Activated T-cell treated with anti-CD3 and anti-CD28 coated beads, Interleukin-2, amount 50 U/mL, for 24 hours (primary cell): ENCODE measurements around the gene KCNQ5.

Source experiments
- DNase-seq: peaks from one replicate; pipeline ENCODE4 v3.0.0-alpha.2; 2020
- H3K27ac Mint-ChIP-seq: 2 replicates; pipeline ENCODE4 v1.8.0; 2020; ENCODE audit warnings: mild to moderate bottlenecking, mixed read lengths
- H3K27me3 Mint-ChIP-seq: 2 replicates; pipeline ENCODE4 v1.8.0; 2020; ENCODE audit warnings: mixed read lengths
- H3K36me3 Mint-ChIP-seq: 2 replicates; pipeline ENCODE4 v1.8.0; 2020; ENCODE audit warnings: low read depth, mixed read lengths
- H3K4me1 Mint-ChIP-seq: 2 replicates; pipeline ENCODE4 v1.8.0; 2020; ENCODE audit warnings: low read depth, mixed read lengths
- H3K4me3 Mint-ChIP-seq: 2 replicates; pipeline ENCODE4 v1.8.0; 2020; ENCODE audit warnings: mild to moderate bottlenecking, moderate library complexity, mixed read lengths
- H3K9me3 Mint-ChIP-seq: 2 replicates; pipeline ENCODE4 v1.8.0; 2020; ENCODE audit warnings: mixed read lengths

Gene KCNQ5

DNA sequence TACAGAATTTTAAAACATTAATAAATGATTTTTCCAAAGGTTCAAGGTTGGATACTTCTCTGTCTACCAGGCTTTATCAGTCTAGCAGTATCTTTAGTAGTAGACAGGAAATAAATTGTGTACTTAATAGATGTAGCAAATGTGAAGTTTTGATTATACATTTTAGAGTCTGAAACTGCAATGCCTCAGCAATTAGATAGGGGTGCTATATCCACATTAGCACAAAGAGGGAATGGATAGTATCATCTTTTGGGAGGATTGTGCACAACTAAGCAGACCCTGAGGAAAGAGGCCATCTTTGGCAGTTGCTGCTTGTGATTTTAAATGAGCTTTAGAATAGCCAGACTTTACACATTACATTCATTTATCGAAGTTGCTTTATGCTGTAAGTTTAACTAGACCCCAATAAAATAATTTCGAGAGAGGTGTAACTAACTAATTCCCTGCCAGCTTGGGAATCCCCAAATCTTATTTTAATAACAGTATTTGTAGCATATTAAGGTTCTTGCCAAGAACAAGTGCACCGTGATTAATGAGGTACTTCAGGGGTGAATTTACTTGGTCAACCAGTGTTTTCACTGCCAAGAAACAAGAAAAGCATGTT lies 2.8 kb downstream of the KCNQ5 start:
- H3K27me3 Mint-ChIP-seq: peaks cover 3% of the 10 kb centered on the region
- peaks cover 62% of the 10 kb centered on the region for H3K4me1 Mint-ChIP-seq
- peak overlapping the region; percentile 90 for H3K4me3 Mint-ChIP-seq
- peaks cover 16% of the 10 kb centered on the region for H3K36me3 Mint-ChIP-seq
- no peaks in the 10 kb centered on the region for H3K9me3 Mint-ChIP-seq
- DNase-seq: no peak
- no peak overlapping the region for H3K27ac Mint-ChIP-seq

DNA sequence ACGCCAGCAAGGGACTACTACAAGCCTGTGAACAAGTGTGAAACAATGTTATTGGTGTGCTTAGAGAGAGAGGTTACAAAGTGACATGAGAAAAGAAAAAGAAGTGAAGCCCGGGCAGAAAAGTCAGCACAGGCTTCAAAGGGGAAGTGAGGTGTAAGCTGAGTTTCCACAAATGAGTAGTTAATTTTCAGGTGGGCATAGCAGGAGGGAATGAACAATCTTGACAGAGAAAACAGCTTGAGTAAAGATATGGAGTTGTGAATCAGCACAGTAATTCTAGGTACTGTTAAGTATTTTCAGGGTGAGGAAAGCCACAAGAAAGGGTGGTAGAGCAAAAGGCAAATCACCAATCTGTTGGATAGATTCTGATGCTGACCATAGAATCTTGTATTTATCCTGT lies 4.3 kb downstream of the KCNQ5 start:
- Mint-ChIP-seq H3K9me3 (no peaks in the 10 kb centered on the region), H3K4me1 (peaks cover 49% of the 10 kb centered on the region), H3K36me3 (peaks cover 16% of the 10 kb centered on the region), H3K27ac (peak overlapping the region; percentile 72), H3K27me3 (peaks cover under 1% of the 10 kb centered on the region), H3K4me3 (no peak overlapping the region)
- no peak for DNase-seq

DNA sequence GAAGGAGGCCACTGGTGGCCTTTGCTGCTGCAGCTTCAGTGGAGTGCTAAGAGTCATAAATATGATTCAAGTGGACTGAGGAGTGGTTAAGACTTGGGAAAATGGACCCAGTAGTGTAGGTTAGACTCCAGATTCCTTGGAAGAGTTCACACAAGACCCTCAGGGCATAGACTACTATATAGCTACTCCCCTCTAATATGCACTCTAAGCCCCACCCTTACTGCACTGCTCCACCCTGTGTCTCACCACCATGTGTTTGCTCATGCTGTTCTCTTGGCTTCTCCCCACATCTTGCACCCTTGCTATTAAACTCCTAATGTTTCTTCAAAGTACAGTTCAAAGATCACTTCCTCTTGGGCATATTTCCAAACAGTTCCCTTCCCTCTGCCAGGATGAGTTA lies 5.7 kb downstream of the KCNQ5 start:
- Mint-ChIP-seq H3K36me3 (peaks cover 20% of the 10 kb centered on the region), H3K4me1 (peaks cover 45% of the 10 kb centered on the region), H3K9me3 (no peaks in the 10 kb centered on the region), H3K27me3 (no peaks in the 10 kb centered on the region), H3K4me3 (no peak overlapping the region), H3K27ac (no peak overlapping the region)
- DNase-seq: no peak

DNA sequence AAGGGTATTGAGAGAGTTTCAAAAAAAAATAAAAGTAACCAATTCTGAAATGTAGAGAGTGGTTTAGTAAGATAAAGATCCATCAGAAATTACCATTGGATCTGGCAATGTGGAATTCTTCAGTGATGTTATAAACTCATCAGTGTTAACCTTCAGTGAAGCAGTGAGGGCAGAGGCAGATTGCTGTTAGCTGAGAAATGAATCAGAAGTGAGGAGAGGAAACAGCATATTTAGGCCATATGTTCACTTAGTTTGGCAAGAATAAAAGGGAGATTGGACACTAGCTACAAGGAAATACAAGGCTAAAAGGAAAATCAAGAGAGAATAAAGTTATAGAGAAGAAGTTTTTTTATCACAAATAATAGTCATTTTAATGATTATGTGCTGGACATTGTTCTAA lies 9.6 kb downstream of the KCNQ5 start:
- Mint-ChIP-seq H3K4me1 (peaks cover 16% of the 10 kb centered on the region), H3K27me3 (no peaks in the 10 kb centered on the region), H3K27ac (no peak overlapping the region), H3K36me3 (peaks cover 24% of the 10 kb centered on the region), H3K4me3 (no peak overlapping the region), H3K9me3 (no peaks in the 10 kb centered on the region)
- DNase-seq: no peak

DNA sequence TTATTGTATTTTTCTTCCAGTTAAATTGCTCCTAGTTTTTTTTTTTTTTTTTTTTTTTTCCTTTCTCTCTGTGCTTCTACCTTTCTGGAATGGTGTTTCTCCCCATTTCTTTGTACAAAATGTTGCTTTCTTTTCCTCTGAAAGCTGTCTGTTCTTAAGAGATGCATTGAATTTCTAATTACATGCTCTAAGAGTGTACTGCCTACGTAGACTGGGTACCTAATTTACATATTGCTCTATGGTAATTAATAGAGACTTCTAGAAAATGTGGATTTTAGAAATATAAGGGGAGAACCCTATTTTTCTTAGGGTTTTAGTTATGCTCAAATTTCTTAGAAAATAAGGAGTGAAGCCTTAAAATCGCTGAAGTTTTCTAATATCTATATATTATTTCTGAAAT lies 13.8 kb downstream of the KCNQ5 start:
- Mint-ChIP-seq H3K36me3 (peaks cover 13% of the 10 kb centered on the region), H3K4me1 (peaks cover 6% of the 10 kb centered on the region), H3K9me3 (no peaks in the 10 kb centered on the region), H3K27ac (no peak overlapping the region), H3K4me3 (no peak overlapping the region), H3K27me3 (no peaks in the 10 kb centered on the region)
- no peak for DNase-seq

DNA sequence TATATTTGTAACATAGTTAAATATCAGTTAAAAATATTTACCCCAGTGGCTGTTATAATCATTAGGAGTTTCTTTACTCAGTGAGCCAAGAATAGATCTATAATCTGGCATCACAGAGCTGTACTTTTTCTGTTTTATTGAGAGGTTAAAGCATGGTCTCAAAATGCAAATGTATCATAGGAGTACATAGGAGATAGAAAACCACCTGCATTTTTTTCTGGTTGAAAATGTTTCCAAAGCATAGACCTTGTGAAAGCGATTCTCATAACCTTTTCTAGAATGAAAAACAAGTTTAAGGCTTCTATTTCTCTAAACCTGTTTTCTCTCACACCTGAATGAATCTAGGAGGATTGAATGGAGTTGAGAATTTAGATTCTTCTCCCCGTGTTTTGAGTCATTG lies 14.4 kb downstream of the KCNQ5 start:
- H3K36me3 Mint-ChIP-seq: peaks cover 13% of the 10 kb centered on the region
- peaks cover 4% of the 10 kb centered on the region for H3K4me1 Mint-ChIP-seq
- no peaks in the 10 kb centered on the region for H3K9me3 Mint-ChIP-seq
- no peak overlapping the region for H3K27ac Mint-ChIP-seq
- DNase-seq: no peak
- H3K4me3 Mint-ChIP-seq: no peak overlapping the region
- H3K27me3 Mint-ChIP-seq: no peaks in the 10 kb centered on the region

DNA sequence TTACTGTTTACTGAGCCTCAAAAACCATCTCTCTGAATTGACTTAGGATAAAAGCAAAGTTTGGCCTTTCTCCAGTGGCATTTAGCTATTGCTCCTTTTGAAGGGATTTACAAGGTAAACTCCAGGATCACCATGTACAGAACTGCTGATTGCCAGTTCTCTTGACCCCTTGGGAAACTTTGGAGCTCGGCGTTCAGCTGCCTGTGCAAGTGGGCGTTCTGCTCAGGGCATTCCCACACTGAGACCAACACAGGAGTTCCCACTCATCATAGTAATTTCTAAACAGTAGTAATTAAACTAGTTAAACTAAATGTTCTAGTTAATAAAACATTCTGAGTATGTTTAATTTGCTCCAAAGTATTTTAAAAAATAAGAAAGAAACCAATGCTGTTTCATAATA lies 14.9 kb downstream of the KCNQ5 start:
- H3K4me3 Mint-ChIP-seq: no peak overlapping the region

DNA sequence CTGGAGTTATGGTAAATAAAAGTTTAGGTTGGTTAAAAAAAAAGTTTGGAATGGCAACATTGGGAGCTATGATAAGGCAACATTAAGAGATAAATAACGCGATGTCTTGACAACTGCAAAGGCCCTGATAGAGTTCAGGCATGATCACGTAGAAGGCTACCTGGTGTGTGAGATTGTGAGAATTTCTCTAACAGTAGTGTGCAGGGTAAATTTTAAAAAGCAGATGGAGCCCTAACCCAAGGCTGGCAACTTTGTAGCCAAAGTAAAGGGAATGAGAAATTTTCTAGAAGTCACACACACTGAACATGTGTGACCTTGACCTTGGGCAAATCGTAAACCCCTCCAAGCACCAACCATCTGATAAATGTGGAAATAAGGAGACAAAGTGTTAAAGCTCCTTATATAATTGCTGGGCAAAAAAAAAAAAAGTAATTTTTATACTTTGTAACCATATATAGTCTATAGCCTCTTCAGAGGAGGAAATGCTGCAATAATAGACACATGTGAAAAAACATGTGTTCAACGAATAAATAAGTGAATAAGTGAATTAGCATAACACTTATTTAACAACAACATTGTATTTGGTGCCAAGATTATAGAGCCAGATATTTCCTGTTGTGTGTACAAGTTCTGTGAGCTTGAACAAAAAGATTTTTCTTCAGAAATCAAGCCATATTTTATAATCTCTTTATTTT lies 18.2 kb downstream of the KCNQ5 start:
- no peak for DNase-seq
- Mint-ChIP-seq H3K36me3 (no peaks in the 10 kb centered on the region), H3K9me3 (no peaks in the 10 kb centered on the region), H3K4me1 (peaks cover 5% of the 10 kb centered on the region), H3K4me3 (no peak overlapping the region), H3K27ac (no peak overlapping the region), H3K27me3 (no peaks in the 10 kb centered on the region)

More for the DNA sequence above, 14.9 kb downstream of the KCNQ5 start:
- Mint-ChIP-seq H3K9me3 (no peaks in the 10 kb centered on the region), H3K36me3 (peaks cover 11% of the 10 kb centered on the region), H3K27me3 (no peaks in the 10 kb centered on the region), H3K27ac (no peak overlapping the region), H3K4me1 (peaks cover 4% of the 10 kb centered on the region)
- DNase-seq: no peak

DNA sequence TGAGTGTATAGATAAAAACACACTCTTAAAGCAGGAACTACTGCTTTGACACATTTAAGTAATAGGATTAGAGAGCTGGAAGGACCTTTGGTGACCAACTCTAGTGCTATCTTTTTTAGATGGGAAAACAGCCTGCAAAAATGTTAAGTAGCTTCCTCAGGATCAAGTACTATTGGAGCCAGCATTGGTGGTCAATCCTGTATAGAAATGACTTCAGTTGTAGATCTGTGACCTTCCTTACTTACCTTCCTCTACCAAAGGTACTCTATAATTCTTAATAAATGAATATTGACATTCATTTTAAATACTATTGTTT lies 18.7 kb downstream of the KCNQ5 start:
- DNase-seq: no peak
- Mint-ChIP-seq H3K27ac (no peak overlapping the region), H3K9me3 (no peaks in the 10 kb centered on the region), H3K4me1 (peaks cover 5% of the 10 kb centered on the region), H3K27me3 (no peaks in the 10 kb centered on the region), H3K4me3 (no peak overlapping the region), H3K36me3 (no peaks in the 10 kb centered on the region)

DNA sequence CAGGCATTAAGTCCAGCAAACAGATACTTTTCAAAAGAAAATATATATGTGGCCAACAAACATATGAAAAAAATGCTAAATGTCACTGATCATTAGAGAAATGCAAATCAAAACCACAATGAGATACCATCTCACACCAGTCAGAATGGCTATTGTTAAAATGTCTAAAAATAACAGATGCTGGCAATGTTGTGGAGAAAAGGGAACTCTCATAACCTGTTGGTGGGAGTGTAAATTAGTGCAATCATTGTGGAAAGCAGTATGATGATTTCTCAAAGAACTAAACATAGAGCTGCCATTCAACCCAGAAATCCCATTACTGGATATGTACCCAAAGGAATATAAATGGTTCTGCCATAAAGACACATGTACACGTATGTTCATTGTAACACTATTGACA lies 20.6 kb downstream of the KCNQ5 start:
- no peak for DNase-seq
- H3K4me3 Mint-ChIP-seq: no peak overlapping the region
- no peaks in the 10 kb centered on the region for H3K27me3 Mint-ChIP-seq
- H3K4me1 Mint-ChIP-seq: peaks cover 1% of the 10 kb centered on the region
- H3K9me3 Mint-ChIP-seq: no peaks in the 10 kb centered on the region
- no peaks in the 10 kb centered on the region for H3K36me3 Mint-ChIP-seq
- H3K27ac Mint-ChIP-seq: no peak overlapping the region

DNA sequence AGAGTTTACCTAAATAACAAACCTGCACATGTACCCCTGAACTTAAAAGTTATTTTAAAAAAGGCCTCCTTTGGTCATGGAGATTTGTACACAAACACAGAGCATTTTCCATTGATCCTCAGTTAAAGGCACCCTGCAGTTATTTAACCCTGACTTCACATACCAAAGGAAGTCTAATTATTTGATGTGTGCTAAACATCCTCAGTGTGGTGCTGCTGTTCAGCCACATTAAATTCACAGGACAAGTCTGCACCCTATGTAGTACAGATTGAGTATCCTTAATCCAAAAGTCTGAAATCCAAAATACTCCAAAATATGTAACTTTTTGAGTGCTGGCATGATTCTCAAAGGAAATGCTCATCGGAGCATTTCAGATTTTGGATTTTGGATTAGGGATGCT lies 21.4 kb downstream of the KCNQ5 start:
- H3K27ac Mint-ChIP-seq: no peak overlapping the region
- peaks cover 5% of the 10 kb centered on the region for H3K36me3 Mint-ChIP-seq
- DNase-seq: no peak
- no peak overlapping the region for H3K4me3 Mint-ChIP-seq
- H3K4me1 Mint-ChIP-seq: peaks cover 1% of the 10 kb centered on the region
- H3K27me3 Mint-ChIP-seq: no peaks in the 10 kb centered on the region
- no peaks in the 10 kb centered on the region for H3K9me3 Mint-ChIP-seq

DNA sequence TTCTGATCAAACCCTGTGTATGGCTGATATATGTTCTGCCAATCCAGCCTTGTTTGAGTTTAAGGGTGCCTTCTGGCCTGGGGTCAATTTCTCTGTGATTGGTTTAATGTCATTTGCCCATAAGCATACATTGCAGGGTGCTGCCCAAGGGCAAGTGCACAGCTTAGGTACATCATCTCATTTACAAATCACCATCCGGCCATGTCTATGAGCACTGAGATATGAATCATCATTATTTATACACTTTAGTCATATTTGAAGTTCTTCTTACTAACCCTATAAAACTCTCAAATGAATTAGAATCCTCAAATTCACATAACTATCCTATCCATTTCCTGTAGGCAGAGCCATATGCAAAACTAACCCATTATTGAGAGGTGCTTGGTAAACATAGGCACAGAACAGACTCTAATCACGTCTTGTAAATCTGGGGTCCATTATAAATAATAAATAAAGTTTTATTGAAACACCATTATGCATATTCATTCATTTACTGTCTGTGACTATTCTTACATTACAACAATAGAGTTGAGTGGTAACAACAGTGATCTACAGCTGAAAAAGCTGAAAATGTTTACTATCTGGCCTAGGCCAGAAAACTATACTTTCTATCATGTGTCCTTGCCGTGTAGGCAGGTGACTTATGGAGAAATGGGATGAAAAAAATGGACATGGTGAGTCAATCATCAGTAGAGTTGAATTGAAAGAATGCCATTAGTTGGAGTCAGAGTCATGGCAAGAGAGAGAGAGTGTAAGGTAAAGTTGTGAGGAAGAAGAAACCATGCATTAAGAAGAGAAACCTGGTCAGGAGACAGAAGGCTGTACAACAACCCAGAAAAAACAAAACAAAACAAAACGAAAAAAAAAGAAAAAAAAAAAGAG lies 25.0 kb downstream of the KCNQ5 start:
- no peaks in the 10 kb centered on the region for H3K27me3 Mint-ChIP-seq
- H3K27ac Mint-ChIP-seq: no peak overlapping the region
- peaks cover 30% of the 10 kb centered on the region for H3K4me1 Mint-ChIP-seq
- no peaks in the 10 kb centered on the region for H3K9me3 Mint-ChIP-seq
- peaks cover 7% of the 10 kb centered on the region for H3K36me3 Mint-ChIP-seq
- no peak overlapping the region for H3K4me3 Mint-ChIP-seq
- no peak for DNase-seq

DNA sequence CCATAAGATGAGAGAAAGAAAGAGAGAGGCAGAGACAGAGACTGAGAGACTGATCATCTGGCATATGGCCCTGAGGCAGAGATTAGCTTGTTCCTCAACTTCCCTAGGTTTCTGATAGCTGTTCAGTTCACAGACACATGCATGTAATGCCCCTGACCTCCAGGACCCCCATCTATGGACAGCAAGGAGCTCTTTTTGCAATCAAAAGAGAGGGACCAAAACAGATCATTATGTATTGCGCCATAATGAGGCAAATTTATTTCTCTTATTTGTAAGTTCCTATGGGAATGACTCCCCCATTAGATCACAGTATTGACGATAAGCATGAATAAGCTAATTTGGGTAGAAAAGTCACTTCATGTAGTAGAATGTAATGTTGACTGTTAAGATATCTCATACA lies 25.6 kb downstream of the KCNQ5 start:
- no peaks in the 10 kb centered on the region for H3K27me3 Mint-ChIP-seq
- peaks cover 34% of the 10 kb centered on the region for H3K4me1 Mint-ChIP-seq
- no peak for DNase-seq
- H3K36me3 Mint-ChIP-seq: peaks cover 7% of the 10 kb centered on the region
- H3K4me3 Mint-ChIP-seq: no peak overlapping the region
- H3K27ac Mint-ChIP-seq: no peak overlapping the region
- H3K9me3 Mint-ChIP-seq: no peaks in the 10 kb centered on the region

DNA sequence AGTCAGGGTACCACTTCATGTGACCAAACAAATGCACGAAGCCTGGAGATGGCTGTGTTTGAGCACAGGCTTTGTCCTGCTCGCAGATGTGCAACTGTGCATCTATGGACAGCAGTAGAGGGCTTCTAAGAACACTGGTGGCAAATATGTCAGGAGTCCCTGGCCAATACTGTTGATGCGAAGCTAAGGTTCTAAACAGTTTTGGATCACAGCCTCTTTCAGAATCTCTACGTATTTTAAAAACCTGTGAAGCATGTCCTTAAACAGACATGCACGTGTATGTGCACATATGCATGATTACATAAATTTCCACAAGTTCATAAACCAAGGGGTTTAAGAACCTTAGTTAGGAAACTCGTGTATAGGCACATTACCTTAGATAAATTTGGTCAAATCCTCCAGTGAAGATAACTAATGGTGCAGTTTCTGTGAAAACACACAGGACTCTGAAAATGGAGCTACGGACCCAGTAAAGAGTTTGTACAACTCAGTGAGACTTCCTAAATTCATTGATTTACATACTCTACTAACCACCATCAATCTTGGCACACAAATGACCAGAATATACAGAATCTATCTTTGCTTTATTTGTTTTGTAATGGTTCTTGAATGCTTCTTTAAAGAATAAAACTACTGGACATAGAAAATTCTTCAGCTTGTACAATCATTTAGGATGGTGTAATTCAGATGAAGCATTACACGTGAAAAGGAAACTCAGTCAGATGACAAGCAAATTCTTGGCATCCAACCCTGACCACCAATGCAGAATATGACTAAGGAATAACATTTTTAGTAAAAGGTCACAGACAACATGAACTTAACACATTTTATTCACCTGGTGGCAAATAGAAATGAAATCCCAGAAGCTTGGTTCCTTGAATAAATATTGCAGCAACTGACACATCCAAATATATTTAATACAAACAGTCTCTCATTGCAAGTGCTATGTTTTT lies 27.4 kb downstream of the KCNQ5 start:
- Mint-ChIP-seq H3K36me3 (peaks cover 7% of the 10 kb centered on the region), H3K9me3 (no peaks in the 10 kb centered on the region), H3K27me3 (no peaks in the 10 kb centered on the region), H3K27ac (peak overlapping the region; percentile 75), H3K4me3 (no peak overlapping the region), H3K4me1 (peaks cover 35% of the 10 kb centered on the region)
- DNase-seq: no peak
